Fibroblast of the conjunctiva (primary cell): ENCODE measurements around the gene KIF6.

Source experiments
- DNase-seq: peaks from one replicate; pipeline ENCODE4 v3.0.0-alpha.2; 2010; ENCODE audit warnings: low read depth

The KIF6 gene

GRCh38 chr6:39420300-39421265, 304.6 kb downstream of the KIF6 start:
- DNase-seq = no peak

- DNase-seq = no peak
Measured at GRCh38 chr6:39419607-39420006, 305.6 kb downstream of the KIF6 start.

GRCh38 chr6:39417440-39417839, 307.8 kb downstream of the KIF6 start:
- no peak for DNase-seq

GRCh38 chr6:39416728-39417127, 308.5 kb downstream of the KIF6 start:
- DNase-seq = no peak

- DNase-seq = no peak
Measured at GRCh38 chr6:39416026-39416425, 309.2 kb downstream of the KIF6 start.

- no peak for DNase-seq
Measured at GRCh38 chr6:39415482-39415881, 309.7 kb downstream of the KIF6 start.

- DNase-seq = no peak
Measured at GRCh38 chr6:39411465-39411864, 313.7 kb downstream of the KIF6 start.

GRCh38 chr6:39411001-39411400, 314.2 kb downstream of the KIF6 start:
- no peak for DNase-seq

GRCh38 chr6:39409889-39410288, 315.3 kb downstream of the KIF6 start:
- DNase-seq = no peak

GRCh38 chr6:39407446-39407993, 317.7 kb downstream of the KIF6 start:
- no peak for DNase-seq

GRCh38 chr6:39404312-39404711, 320.9 kb downstream of the KIF6 start:
- no peak for DNase-seq

GRCh38 chr6:39403304-39403703, 321.9 kb downstream of the KIF6 start:
- DNase-seq = no peak

- DNase-seq = no peak
Measured at GRCh38 chr6:39402239-39402751, 322.9 kb downstream of the KIF6 start.

- DNase-seq = no peak
Measured at GRCh38 chr6:39401376-39401775, 323.8 kb downstream of the KIF6 start.

- DNase-seq = no peak
Measured at GRCh38 chr6:39400026-39400425, 325.2 kb downstream of the KIF6 start.

GRCh38 chr6:39396854-39397253, 328.4 kb downstream of the KIF6 start:
- DNase-seq = no peak

GRCh38 chr6:39393075-39393474, 332.1 kb downstream of the KIF6 start:
- no peak for DNase-seq

- DNase-seq = no peak
Measured at GRCh38 chr6:39391182-39391581, 334.0 kb downstream of the KIF6 start.

GRCh38 chr6:39389484-39389767, 335.8 kb downstream of the KIF6 start:
- DNase-seq = no peak

- no peak for DNase-seq
Measured at GRCh38 chr6:39388606-39389483, 336.4 kb downstream of the KIF6 start.

- DNase-seq = no peak
Measured at GRCh38 chr6:39387785-39388184, 337.4 kb downstream of the KIF6 start.

- DNase-seq = no peak
Measured at GRCh38 chr6:39386487-39386886, 338.7 kb downstream of the KIF6 start.
